HEK293 (cell line): ENCODE measurements around the gene FSTL3.
A peak's percentile ranks its signal among the peaks of the same experiment; 100 is the strongest.

Source experiments
- CTCF ChIA-PET: fragments of 350-600 bp; formaldehyde crosslinking; extraction: SDS; loops from one replicate; lab custom pipeline; 2021; ENCODE audit warnings: antibody characterized with exemption; lab: Yijun Ruan, JAX
- POLR2A ChIA-PET: fragments of 300-600 bp; formaldehyde crosslinking; extraction: SDS; loops from one replicate; lab custom pipeline; 2020; ENCODE audit warnings: antibody characterized with exemption, inconsistent platforms; lab: Yijun Ruan, JAX
- H3K27ac ChIP-seq: fragments of 200-500 bp; sonication (Bioruptor generic); 2 replicates; pipeline ENCODE4 v1.5.1; 2014; ENCODE audit warnings: low read depth, low read length, control low read depth, inconsistent platforms; ENCODE audit errors: extremely low read depth
- H3K36me3 ChIP-seq, 2 experiments: fragments of 200-500 bp in 1 of 2; sonication (Bioruptor generic) in 1 of 2; 1 replicate in 1 of 2; 2 replicates in 1 of 2; pipeline ENCODE4 v1.5.1; 2014 to 2017; ENCODE audit warnings: inconsistent platforms in 2 of 2, low read length in 2 of 2; ENCODE audit not compliant: control insufficient read depth in 2 of 2, insufficient read depth in 1 of 2
- H3K4me1 ChIP-seq: fragments of 200-500 bp; sonication (Bioruptor generic); 2 replicates; pipeline ENCODE4 v1.5.1; 2014; ENCODE audit warnings: mild to moderate bottlenecking, low read length, inconsistent platforms; ENCODE audit not compliant: control insufficient read depth, insufficient read depth
- H3K4me3 ChIP-seq: 2 replicates; pipeline ENCODE4 v1.5.1; 2011; ENCODE audit warnings: low read depth, mild to moderate bottlenecking, control low read depth, low read length, moderate library complexity
- H3K9me3 ChIP-seq: fragments of 200-500 bp; sonication (Bioruptor generic); 2 replicates; pipeline ENCODE4 v1.5.1; 2014; ENCODE audit warnings: low read depth, low read length, inconsistent platforms; ENCODE audit not compliant: control insufficient read depth, insufficient read depth
- BCL11B ChIP-seq: fragments of 450-650 bp; formaldehyde crosslinking; IDR thresholded peaks from 2 replicates; pipeline ENCODE4 v1.5.1; 2016; ENCODE audit warnings: low read depth, missing biosample characterization, missing genetic modification characterization
- FEZF1 ChIP-seq: fragments of 450-650 bp; formaldehyde crosslinking; IDR thresholded peaks from 2 replicates; pipeline ENCODE4 v1.5.1; 2016; ENCODE audit warnings: missing biosample characterization, missing genetic modification characterization
- KLF1 ChIP-seq: fragments of 450-650 bp; formaldehyde crosslinking; IDR thresholded peaks from 2 replicates; pipeline ENCODE4 v1.5.1; 2016; ENCODE audit warnings: missing biosample characterization, missing genetic modification characterization
- KLF9 ChIP-seq: fragments of 450-650 bp; formaldehyde crosslinking; IDR thresholded peaks from 2 replicates; pipeline ENCODE4 v1.5.1; 2016; ENCODE audit warnings: missing biosample characterization, missing genetic modification characterization, low read depth
- MYNN ChIP-seq: fragments of 450-650 bp; formaldehyde crosslinking; IDR thresholded peaks from 2 replicates; pipeline ENCODE4 v1.5.1; 2016; ENCODE audit warnings: missing biosample characterization, missing genetic modification characterization, borderline replicate concordance
- SALL2 ChIP-seq: fragments of 450-650 bp; formaldehyde crosslinking; IDR thresholded peaks from 2 replicates; pipeline ENCODE4 v1.5.0; 2017; ENCODE audit warnings: missing biosample characterization, mild to moderate bottlenecking, missing genetic modification characterization, borderline replicate concordance
- SP2 ChIP-seq: fragments of 450-650 bp; formaldehyde crosslinking; IDR thresholded peaks from 2 replicates; pipeline ENCODE4 v1.5.1; 2016; ENCODE audit warnings: missing biosample characterization, missing genetic modification characterization
- SP7 ChIP-seq: fragments of 450-650 bp; formaldehyde crosslinking; IDR thresholded peaks from 2 replicates; pipeline ENCODE4 v1.5.1; 2016; ENCODE audit warnings: missing biosample characterization, missing genetic modification characterization
- ZBTB20 ChIP-seq: fragments of 450-650 bp; formaldehyde crosslinking; IDR thresholded peaks from 2 replicates; pipeline ENCODE4 v1.5.1; 2016; ENCODE audit warnings: missing biosample characterization, missing genetic modification characterization
- ZBTB26 ChIP-seq: fragments of 450-650 bp; formaldehyde crosslinking; optimal IDR thresholded peaks from 2 replicates; pipeline ENCODE3; 2016; ENCODE audit warnings: missing biosample characterization, mild to moderate bottlenecking, missing genetic modification characterization
- ZFHX2 ChIP-seq: fragments of 450-650 bp; formaldehyde crosslinking; conservative IDR thresholded peaks from 2 replicates; pipeline ENCODE4 v1.5.1; 2016; ENCODE audit warnings: missing biosample characterization, missing genetic modification characterization
- ZNF132 ChIP-seq: fragments of 450-650 bp; formaldehyde crosslinking; IDR thresholded peaks from 2 replicates; pipeline ENCODE4 v1.5.1; 2017; ENCODE audit warnings: missing biosample characterization, missing genetic modification characterization, borderline replicate concordance
- ZNF138 ChIP-seq: fragments of 450-650 bp; formaldehyde crosslinking; IDR thresholded peaks from 2 replicates; pipeline ENCODE4 v1.5.1; 2016; ENCODE audit warnings: missing biosample characterization, missing genetic modification characterization, borderline replicate concordance
- ZNF175 ChIP-seq: fragments of 450-650 bp; formaldehyde crosslinking; IDR thresholded peaks from 2 replicates; pipeline ENCODE4 v1.5.1; 2016; ENCODE audit warnings: missing biosample characterization, missing genetic modification characterization
- ZNF184 ChIP-seq: fragments of 450-650 bp; IDR thresholded peaks from 2 replicates; pipeline ENCODE4 v1.5.1; 2018; ENCODE audit warnings: missing biosample characterization, mild to moderate bottlenecking, missing genetic modification characterization
- ZNF211 ChIP-seq: fragments of 450-650 bp; formaldehyde crosslinking; IDR thresholded peaks from 2 replicates; pipeline ENCODE4 v1.5.1; 2016; ENCODE audit warnings: low read depth, missing biosample characterization, missing genetic modification characterization
- ZNF398 ChIP-seq: fragments of 450-650 bp; formaldehyde crosslinking; IDR thresholded peaks from 2 replicates; pipeline ENCODE4 v1.5.1; 2017; ENCODE audit warnings: missing biosample characterization, missing genetic modification characterization
- ZNF514 ChIP-seq: fragments of 450-650 bp; formaldehyde crosslinking; IDR thresholded peaks from 2 replicates; pipeline ENCODE4 v1.5.1; 2016; ENCODE audit warnings: missing biosample characterization, missing genetic modification characterization
- ZNF560 ChIP-seq: fragments of 450-650 bp; formaldehyde crosslinking; IDR thresholded peaks from 2 replicates; pipeline ENCODE4 v1.5.1; 2017; ENCODE audit warnings: missing biosample characterization, missing genetic modification characterization, borderline replicate concordance
- ZNF610 ChIP-seq: fragments of 450-650 bp; formaldehyde crosslinking; IDR thresholded peaks from 2 replicates; pipeline ENCODE4 v1.5.1; 2016; ENCODE audit warnings: missing biosample characterization, missing genetic modification characterization, borderline replicate concordance
- ZNF623 ChIP-seq: fragments of 450-650 bp; formaldehyde crosslinking; IDR thresholded peaks from 2 replicates; pipeline ENCODE4 v1.5.1; 2016; ENCODE audit warnings: missing biosample characterization, missing genetic modification characterization
- ZNF629 ChIP-seq: fragments of 450-650 bp; formaldehyde crosslinking; IDR thresholded peaks from 2 replicates; pipeline ENCODE4 v1.5.1; 2017; ENCODE audit warnings: missing biosample characterization, missing genetic modification characterization
- ZNF692 ChIP-seq: fragments of 450-650 bp; formaldehyde crosslinking; IDR thresholded peaks from 2 replicates; pipeline ENCODE4 v1.5.1; 2016; ENCODE audit warnings: missing biosample characterization, missing genetic modification characterization
- ZNF701 ChIP-seq: fragments of 450-650 bp; formaldehyde crosslinking; IDR thresholded peaks from 2 replicates; pipeline ENCODE4 v1.5.1; 2016; ENCODE audit warnings: missing biosample characterization, missing genetic modification characterization
- ZNF768 ChIP-seq: fragments of 450-650 bp; formaldehyde crosslinking; IDR thresholded peaks from 2 replicates; pipeline ENCODE4 v1.5.1; 2018; ENCODE audit warnings: missing biosample characterization, mild to moderate bottlenecking, missing genetic modification characterization
- ZNF830 ChIP-seq: fragments of 450-650 bp; IDR thresholded peaks from 2 replicates; pipeline ENCODE4 v1.5.0; 2018; ENCODE audit warnings: missing biosample characterization, missing genetic modification characterization, low read depth, mild to moderate bottlenecking, moderate library complexity
- ZSCAN23 ChIP-seq: fragments of 450-650 bp; formaldehyde crosslinking; IDR thresholded peaks from 2 replicates; pipeline ENCODE4 v1.5.1; 2016; ENCODE audit warnings: missing biosample characterization, missing genetic modification characterization
- TF ChIP-seq, protein P1 (sequence below): fragments of 450-650 bp; formaldehyde crosslinking; IDR thresholded peaks from 2 replicates; pipeline ENCODE4 v1.5.1; 2017; ENCODE audit warnings: missing biosample characterization, missing genetic modification characterization
- TF ChIP-seq, protein P2 (sequence below): fragments of 450-650 bp; formaldehyde crosslinking; conservative IDR thresholded peaks from 2 replicates; pipeline ENCODE4 v1.5.1; 2016; ENCODE audit warnings: low read depth, missing biosample characterization, missing genetic modification characterization

Gene FSTL3

GRCh38 chr19:662207-662961 lies 13.8 kb upstream of the FSTL3 start:
- Histone ChIP-seq H3K27ac (peak overlapping the region; percentile 94), H3K4me1 (peaks cover 9% of the 10 kb centered on the region), H3K9me3 (no peaks in the 10 kb centered on the region), H3K4me3 (peak overlapping the region; percentile 86), H3K36me3 (peaks cover 0 to 33% of the 10 kb centered on the region in 2 experiments; a peak in 1 of 3 replicates)
- ChIA-PET POLR2A (interaction anchor here (0.5 to 1.5 kb wide), 8 partner anchors 13 to 1806 kb away, joined by 3 to 8 read pairs (median 4); partner anchors contain the start of gene WDR18), CTCF (interaction anchor here (0.7 to 1.3 kb wide), 2 partner anchors 75 to 78 kb away, joined by 3 to 5 read pairs; no protein-coding TSS in a partner anchor)
- TF ChIP-seq ZBTB26 (tag by site-specific recombination) = peak; percentile 65
- TF ChIP-seq ZBTB20 = peak; percentile 10; the same call in 1 of the 2 replicates
- TF ChIP-seq ZNF610 (tag by site-specific recombination) = no peak
- no peak for TF ChIP-seq ZNF514
- TF ChIP-seq ZNF398 (tag by site-specific recombination) = no peak
- no peak for TF ChIP-seq ZNF768 (tag by site-specific recombination)
- TF ChIP-seq ZNF701 (tag by site-specific recombination) = no peak
- TF ChIP-seq ZNF175 (tag by site-specific recombination) = no peak
- no peak for TF ChIP-seq ZNF184 (tag by site-specific recombination)
- no peak for TF ChIP-seq ZNF560 (tag by site-specific recombination)
- no peak for TF ChIP-seq ZNF211
- no peak for TF ChIP-seq ZNF138 (tag by site-specific recombination)
- TF ChIP-seq SP7 (tag by site-specific recombination) = no peak
- no peak for TF ChIP-seq ZNF692 (tag by site-specific recombination)
- TF ChIP-seq KLF9 (tag by site-specific recombination) = peak; percentile 63; the same call in 1 of the 2 replicates
- no peak for TF ChIP-seq ZSCAN23 (tag by site-specific recombination)
- TF ChIP-seq ZNF629 (tag by site-specific recombination) = no peak
- peak; percentile 55 for TF ChIP-seq ZFHX2 (tag by site-specific recombination)
- no peak for TF ChIP-seq ZNF132 (tag by site-specific recombination)
- no peak for TF ChIP-seq MYNN (tag by site-specific recombination)
- peak; percentile 46; the same call in 1 of the 2 replicates for TF ChIP-seq KLF1 (tag by site-specific recombination)
- no peak for TF ChIP-seq SALL2 (tag by site-specific recombination)
- peak; percentile 89 for TF ChIP-seq SP2 (tag by site-specific recombination)
- TF ChIP-seq FEZF1 = no peak
- no peak for TF ChIP-seq ZNF830
- TF ChIP-seq, protein P1, sequence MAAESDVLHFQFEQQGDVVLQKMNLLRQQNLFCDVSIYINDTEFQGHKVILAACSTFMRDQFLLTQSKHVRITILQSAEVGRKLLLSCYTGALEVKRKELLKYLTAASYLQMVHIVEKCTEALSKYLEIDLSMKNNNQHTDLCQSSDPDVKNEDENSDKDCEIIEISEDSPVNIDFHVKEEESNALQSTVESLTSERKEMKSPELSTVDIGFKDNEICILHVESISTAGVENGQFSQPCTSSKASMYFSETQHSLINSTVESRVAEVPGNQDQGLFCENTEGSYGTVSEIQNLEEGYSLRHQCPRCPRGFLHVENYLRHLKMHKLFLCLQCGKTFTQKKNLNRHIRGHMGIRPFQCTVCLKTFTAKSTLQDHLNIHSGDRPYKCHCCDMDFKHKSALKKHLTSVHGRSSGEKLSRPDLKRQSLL (tag by site-specific recombination) = no peak
- 0 out of 2 replicates have a peak, but pooled peaks have one; percentile 14 for TF ChIP-seq BCL11B
- no peak for TF ChIP-seq ZNF623 (tag by site-specific recombination)
- TF ChIP-seq, protein P2, sequence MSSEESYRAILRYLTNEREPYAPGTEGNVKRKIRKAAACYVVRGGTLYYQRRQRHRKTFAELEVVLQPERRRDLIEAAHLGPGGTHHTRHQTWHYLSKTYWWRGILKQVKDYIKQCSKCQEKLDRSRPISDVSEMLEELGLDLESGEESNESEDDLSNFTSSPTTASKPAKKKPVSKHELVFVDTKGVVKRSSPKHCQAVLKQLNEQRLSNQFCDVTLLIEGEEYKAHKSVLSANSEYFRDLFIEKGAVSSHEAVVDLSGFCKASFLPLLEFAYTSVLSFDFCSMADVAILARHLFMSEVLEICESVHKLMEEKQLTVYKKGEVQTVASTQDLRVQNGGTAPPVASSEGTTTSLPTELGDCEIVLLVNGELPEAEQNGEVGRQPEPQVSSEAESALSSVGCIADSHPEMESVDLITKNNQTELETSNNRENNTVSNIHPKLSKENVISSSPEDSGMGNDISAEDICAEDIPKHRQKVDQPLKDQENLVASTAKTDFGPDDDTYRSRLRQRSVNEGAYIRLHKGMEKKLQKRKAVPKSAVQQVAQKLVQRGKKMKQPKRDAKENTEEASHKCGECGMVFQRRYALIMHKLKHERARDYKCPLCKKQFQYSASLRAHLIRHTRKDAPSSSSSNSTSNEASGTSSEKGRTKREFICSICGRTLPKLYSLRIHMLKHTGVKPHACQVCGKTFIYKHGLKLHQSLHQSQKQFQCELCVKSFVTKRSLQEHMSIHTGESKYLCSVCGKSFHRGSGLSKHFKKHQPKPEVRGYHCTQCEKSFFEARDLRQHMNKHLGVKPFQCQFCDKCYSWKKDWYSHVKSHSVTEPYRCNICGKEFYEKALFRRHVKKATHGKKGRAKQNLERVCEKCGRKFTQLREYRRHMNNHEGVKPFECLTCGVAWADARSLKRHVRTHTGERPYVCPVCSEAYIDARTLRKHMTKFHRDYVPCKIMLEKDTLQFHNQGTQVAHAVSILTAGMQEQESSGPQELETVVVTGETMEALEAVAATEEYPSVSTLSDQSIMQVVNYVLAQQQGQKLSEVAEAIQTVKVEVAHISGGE = peak; percentile 22; the same call in 1 of the 2 replicates
